Naive thymus-derived CD4-positive, alpha-beta T cell (primary cell): ENCODE measurements around the gene METTL16. TPM values are rescaled to one million over a fixed set of nuclear protein-coding genes. Genes with fewer than 3 reads are reported as not detected.
A peak's percentile ranks its signal among the peaks of the same experiment; 100 is the strongest.

Source experiments
- ATAC-seq: fragments of 150-1000 bp; cut with Tn5 transposase; 2 replicates; pipeline ENCODE4 v1.10.0; 2021; ENCODE audit warnings: mild to moderate bottlenecking, moderate library complexity
- CTCF ChIA-PET: fragments of 350-600 bp; sonication (Branson Sonifier 250); formaldehyde crosslinking; loops from one replicate; lab custom pipeline; 2021; ENCODE audit warnings: antibody characterized with exemption; lab: Charles Lee
- POLR2A ChIA-PET: fragments of 350-600 bp; sonication (Branson Sonifier 250); formaldehyde crosslinking; loops from one replicate; lab custom pipeline; 2021; ENCODE audit warnings: antibody characterized with exemption, inconsistent platforms; lab: Charles Lee
- DNase-seq, 9 donors: peaks; one replicate each; pipeline versions ENCODE4 v3.0.0 to v3.0.0-alpha.2; 2020 to 2022; ENCODE audit warnings: mixed read lengths in 1 of 9
- H3K27ac ChIP-seq: one replicate; pipeline ENCODE4 v1.7.0; 2013; ENCODE audit warnings: mild to moderate bottlenecking, low read depth, low read length, moderate library complexity
- H3K27me3 ChIP-seq, 2 donors: one replicate each; pipeline ENCODE4 v1.7.0; 2013; ENCODE audit warnings: low read length in 2 of 2, mild to moderate bottlenecking in 2 of 2, moderate library complexity in 2 of 2; ENCODE audit not compliant: control insufficient read depth in 2 of 2, insufficient read depth in 2 of 2
- H3K36me3 ChIP-seq, 3 experiments: 1 replicate in 2 of 3; 2 replicates in 1 of 3; pipeline ENCODE4 v1.7.0; 2013; ENCODE audit warnings: low read length in 3 of 3, mild to moderate bottlenecking in 3 of 3, moderate library complexity in 1 of 3; ENCODE audit not compliant: insufficient read depth in 3 of 3, control insufficient read depth in 2 of 3
- H3K4me1 ChIP-seq, 2 donors: one replicate each; pipeline ENCODE4 v1.7.0; 2013; ENCODE audit warnings: low read length in 2 of 2, mild to moderate bottlenecking in 2 of 2, moderate library complexity in 1 of 2; ENCODE audit not compliant: control insufficient read depth in 2 of 2, insufficient read depth in 2 of 2
- H3K4me3 ChIP-seq: 2 replicates; pipeline ENCODE4 v1.7.0; 2013; ENCODE audit warnings: mild to moderate bottlenecking, low read length
- H3K9me3 ChIP-seq, 3 experiments: 1 replicate in 2 of 3; 2 replicates in 1 of 3; pipeline ENCODE4 v1.7.0; 2013; ENCODE audit warnings: low read length in 3 of 3; ENCODE audit not compliant: control insufficient read depth in 2 of 3
- H3K27ac Mint-ChIP-seq, 9 donors: one replicate each; pipeline ENCODE4 v1.8.0; 2020 to 2022; ENCODE audit warnings: mixed read lengths in 9 of 9, mild to moderate bottlenecking in 8 of 9, moderate library complexity in 5 of 9, inconsistent platforms in 2 of 9
- H3K27me3 Mint-ChIP-seq, 5 donors: one replicate each; pipeline ENCODE4 v1.8.0; 2021 to 2022; ENCODE audit warnings: mixed read lengths in 5 of 5, mild to moderate bottlenecking in 1 of 5
- H3K36me3 Mint-ChIP-seq, 5 donors: one replicate each; pipeline ENCODE4 v1.8.0; 2020 to 2022; ENCODE audit warnings: mixed read lengths in 5 of 5, mild to moderate bottlenecking in 3 of 5, inconsistent platforms in 1 of 5
- H3K4me1 Mint-ChIP-seq, 7 donors: one replicate each; pipeline ENCODE4 v1.8.0; 2020 to 2022; ENCODE audit warnings: mixed read lengths in 7 of 7, mild to moderate bottlenecking in 3 of 7, inconsistent platforms in 1 of 7
- H3K4me3 Mint-ChIP-seq, 10 donors: one replicate each; pipeline ENCODE4 v1.8.0; 2020 to 2022; ENCODE audit warnings: mild to moderate bottlenecking in 10 of 10, mixed read lengths in 10 of 10, moderate library complexity in 6 of 10, inconsistent platforms in 2 of 10
- H3K9me3 Mint-ChIP-seq, 11 donors: one replicate each; pipeline ENCODE4 v1.8.0; 2020 to 2022; ENCODE audit warnings: mixed read lengths in 11 of 11, mild to moderate bottlenecking in 4 of 11, inconsistent platforms in 1 of 11, moderate library complexity in 1 of 11
- intact Hi-C, 2 donors: fragments of 100-400 bp; cut with micrococcal nuclease; formaldehyde crosslinking; loops; one replicate each; pipeline ENCODE4 v1.15.1; 2023
- polyA plus RNA-seq, 2 donors: library from polyadenylated mRNA; unstranded; fragments of 300-500 nt; fragmentation: Illumina TruSeq; gene quantifications; one replicate each; pipeline ENCODE4 v1.2.3, GENCODE V29; 2021
- total RNA-seq, 6 experiments: library from RNA in 5 of 6; stranded (reverse) in 5 of 6; gene quantifications; 1 replicate in 5 of 6; 2 replicates in 1 of 6; pipeline ENCODE4 v1.2.3 and lab custom pipeline; 2021 to 2026

Gene METTL16
- total and polyA plus RNA-seq, 7 experiments from 2014 or later = 21.0 to 67.7 (median 37.0) TPM

GRCh38 chr17:2436316-2436905, 75.3 kb downstream of the METTL16 start:
- Histone ChIP-seq H3K36me3 (peaks cover 11 to 79% (median 21%) of the 10 kb centered on the region in 3 experiments), H3K27ac (no peak overlapping the region), H3K4me1 (no peaks in the 10 kb centered on the region), H3K27me3 (no peaks in the 10 kb centered on the region), H3K4me3 (no peak overlapping the region), H3K9me3 (no peaks in the 10 kb centered on the region)
- ATAC-seq = no peak
- H3K4me3 Mint-ChIP-seq = no peak overlapping the region
- peaks cover 0 to 5% (median 0%) of the 10 kb centered on the region in 7 donors for H3K4me1 Mint-ChIP-seq
- POLR2A ChIA-PET = no interaction called here
- peaks cover 0 to 3% (median 0%) of the 10 kb centered on the region in 11 donors for H3K9me3 Mint-ChIP-seq
- no peak for DNase-seq
- peak overlapping the region in 3 of 9 donors; percentile 38 to 70 (median 50) for H3K27ac Mint-ChIP-seq
- intact Hi-C loops = no loop called here
- peaks cover 6 to 49% (median 18%) of the 10 kb centered on the region in 5 donors for H3K36me3 Mint-ChIP-seq
- H3K27me3 Mint-ChIP-seq = no peaks in the 10 kb centered on the region
- CTCF ChIA-PET = interaction anchor here (1.4 to 1.7 kb wide), 2 partner anchors 20 to 54 kb away, joined by 3 to 5 read pairs; no protein-coding TSS in a partner anchor

GRCh38 chr17:2435862-2436261, 75.8 kb downstream of the METTL16 start:
- CTCF ChIA-PET = interaction anchor here (1.4 to 1.7 kb wide), 2 partner anchors 20 to 54 kb away, joined by 3 to 5 read pairs; no protein-coding TSS in a partner anchor
- H3K36me3 ChIP-seq = peaks cover 6 to 74% (median 17%) of the 10 kb centered on the region in 3 experiments
- intact Hi-C loops = no loop called here
- no peak overlapping the region for H3K27ac ChIP-seq
- Mint-ChIP-seq H3K36me3 (peaks cover under 1 to 44% (median 12%) of the 10 kb centered on the region in 5 donors), H3K4me3 (no peak overlapping the region), H3K9me3 (no peaks in the 10 kb centered on the region), H3K27me3 (no peaks in the 10 kb centered on the region), H3K4me1 (peaks cover 0 to 5% (median 0%) of the 10 kb centered on the region in 7 donors), H3K27ac (peak overlapping the region in 2 of 9 donors; percentile 50 to 70)
- H3K4me3 ChIP-seq = no peak overlapping the region
- H3K27me3 ChIP-seq = no peaks in the 10 kb centered on the region
- H3K9me3 ChIP-seq = no peaks in the 10 kb centered on the region
- DNase-seq (no peak), ATAC-seq (no peak)
- POLR2A ChIA-PET = no interaction called here
- no peaks in the 10 kb centered on the region for H3K4me1 ChIP-seq

GRCh38 chr17:2435181-2435741, 76.4 kb downstream of the METTL16 start:
- intact Hi-C loops = no loop called here
- CTCF ChIA-PET = interaction anchor here (1.4 to 1.7 kb wide), 2 partner anchors 19 to 53 kb away, joined by 3 to 5 read pairs; no protein-coding TSS in a partner anchor
- no peak overlapping the region for H3K4me3 Mint-ChIP-seq
- DNase-seq (no peak), ATAC-seq (no peak)
- no peaks in the 10 kb centered on the region for H3K9me3 Mint-ChIP-seq
- H3K27me3 Mint-ChIP-seq = no peaks in the 10 kb centered on the region
- no peaks in the 10 kb centered on the region for H3K27me3 ChIP-seq
- H3K4me1 Mint-ChIP-seq = peaks cover 0 to 5% (median 0%) of the 10 kb centered on the region in 7 donors
- peaks cover 6 to 74% (median 17%) of the 10 kb centered on the region in 3 experiments for H3K36me3 ChIP-seq
- POLR2A ChIA-PET = interaction anchor here (0.7 kb wide), 1 partner anchor 24 kb away, joined by 3 read pairs; no protein-coding TSS in a partner anchor
- no peaks in the 10 kb centered on the region for H3K9me3 ChIP-seq
- peaks cover 0 to 43% (median 10%) of the 10 kb centered on the region in 5 donors for H3K36me3 Mint-ChIP-seq
- no peak overlapping the region for H3K27ac ChIP-seq
- H3K4me1 ChIP-seq = no peaks in the 10 kb centered on the region
- peak overlapping the region in 1 of 9 donors; percentile 35 for H3K27ac Mint-ChIP-seq
- H3K4me3 ChIP-seq = no peak overlapping the region

GRCh38 chr17:2433696-2434095, 78.0 kb downstream of the METTL16 start:
- H3K4me3 ChIP-seq = no peak overlapping the region
- peaks cover 0 to 5% (median 0%) of the 10 kb centered on the region in 7 donors for H3K4me1 Mint-ChIP-seq
- H3K4me1 ChIP-seq = no peaks in the 10 kb centered on the region
- ChIA-PET POLR2A (interaction anchor here (0.5 to 0.6 kb wide), 2 partner anchors 32 to 369 kb away, joined by 3 to 4 read pairs; no protein-coding TSS in a partner anchor), CTCF (interaction anchor here (0.5 to 2.1 kb wide), 3 partner anchors 17 to 51 kb away, joined by 3 to 7 read pairs (median 3); no protein-coding TSS in a partner anchor)
- H3K36me3 Mint-ChIP-seq = peaks cover 0 to 36% (median 10%) of the 10 kb centered on the region in 5 donors
- H3K27ac ChIP-seq = no peak overlapping the region
- H3K27ac Mint-ChIP-seq = no peak overlapping the region
- no peaks in the 10 kb centered on the region for H3K9me3 ChIP-seq
- no peak overlapping the region for H3K4me3 Mint-ChIP-seq
- peaks cover 6 to 62% (median 17%) of the 10 kb centered on the region in 3 experiments for H3K36me3 ChIP-seq
- no peaks in the 10 kb centered on the region for H3K27me3 Mint-ChIP-seq
- no peaks in the 10 kb centered on the region for H3K9me3 Mint-ChIP-seq
- DNase-seq = no peak
- ATAC-seq = no peak
- intact Hi-C loops = no loop called here
- H3K27me3 ChIP-seq = no peaks in the 10 kb centered on the region

- Mint-ChIP-seq H3K27ac (peak overlapping the region in 2 of 9 donors; percentile 4 to 21), H3K27me3 (no peaks in the 10 kb centered on the region), H3K36me3 (peaks cover 0 to 16% (median 5%) of the 10 kb centered on the region in 5 donors), H3K4me3 (no peak overlapping the region), H3K9me3 (no peaks in the 10 kb centered on the region), H3K4me1 (peaks cover 0 to 12% (median under 1%) of the 10 kb centered on the region in 7 donors)
- Histone ChIP-seq H3K36me3 (peaks cover 0 to 21% (median 0%) of the 10 kb centered on the region in 3 experiments), H3K27me3 (no peaks in the 10 kb centered on the region), H3K27ac (no peak overlapping the region), H3K4me1 (no peaks in the 10 kb centered on the region), H3K4me3 (no peak overlapping the region), H3K9me3 (no peaks in the 10 kb centered on the region)
- ChIA-PET POLR2A (interaction anchor here (0.9 kb wide), 1 partner anchor 83 kb away, joined by 3 read pairs; the partner anchor contains the start of gene METTL16), CTCF (interaction anchor here (1.1 to 1.6 kb wide), 2 partner anchors 10 to 12 kb away, joined by 5 to 9 read pairs; no protein-coding TSS in a partner anchor)
- DNase-seq (no peak), ATAC-seq (no peak)
- intact Hi-C loops = no loop called here
Measured at GRCh38 chr17:2427910-2428309, 83.8 kb downstream of the METTL16 start.

GRCh38 chr17:2427215-2427614, 84.5 kb downstream of the METTL16 start:
- Histone ChIP-seq H3K36me3 (peaks cover 0 to 14% (median 0%) of the 10 kb centered on the region in 3 experiments), H3K27ac (no peak overlapping the region), H3K4me1 (no peaks in the 10 kb centered on the region), H3K27me3 (no peaks in the 10 kb centered on the region), H3K4me3 (no peak overlapping the region), H3K9me3 (no peaks in the 10 kb centered on the region)
- H3K27me3 Mint-ChIP-seq = no peaks in the 10 kb centered on the region
- no peak overlapping the region for H3K4me3 Mint-ChIP-seq
- POLR2A ChIA-PET = interaction anchor here (0.7 to 0.9 kb wide), 2 partner anchors 84 to 273 kb away, joined by 3 read pairs; partner anchors contain the start of gene METTL16
- intact Hi-C loops = no loop called here
- H3K27ac Mint-ChIP-seq = peak overlapping the region in 3 of 9 donors; percentile 4 to 59 (median 21)
- no peaks in the 10 kb centered on the region for H3K9me3 Mint-ChIP-seq
- H3K36me3 Mint-ChIP-seq = peaks cover 0 to 10% (median 4%) of the 10 kb centered on the region in 5 donors
- no peak for DNase-seq
- H3K4me1 Mint-ChIP-seq = peaks cover 0 to 12% (median 0%) of the 10 kb centered on the region in 7 donors
- no peak for ATAC-seq
- CTCF ChIA-PET = interaction anchor here (1.1 to 1.6 kb wide), 2 partner anchors 9 to 11 kb away, joined by 5 to 9 read pairs; no protein-coding TSS in a partner anchor
